NCI-H526 treated with DMSO at 0.1 percent for 48 hours (cell line): ENCODE results near the gene SLC6A8.
"Not testable (repeated sequence)": the region's sequence is repeated elsewhere in the genome, so short reads cannot be mapped to it uniquely, and the experiment has no call there.

Experiments used
- DNase-seq: peaks from one replicate; lab custom pipeline; 2025; lab: John Stamatoyannopoulos, UW

SLC6A8 gene

GRCh38 chrX:153707406-153707805 lies 19.7 kb downstream of the SLC6A8 start:
- DNase-seq: no peak

- DNase-seq: peak; percentile 11
Measured at GRCh38 chrX:153708415-153708814, 20.7 kb downstream of the SLC6A8 start.

GRCh38 chrX:153709726-153710674 lies 22.3 kb downstream of the SLC6A8 start:
- no peak for DNase-seq

- DNase-seq: no peak
Measured at GRCh38 chrX:153714256-153714655, 26.5 kb downstream of the SLC6A8 start.

GRCh38 chrX:153717445-153717844 lies 29.7 kb downstream of the SLC6A8 start:
- DNase-seq: no peak

- DNase-seq: no peak
Measured at GRCh38 chrX:153719238-153719637, 31.5 kb downstream of the SLC6A8 start.

- no peak for DNase-seq
Measured at GRCh38 chrX:153719701-153720100, 32.0 kb downstream of the SLC6A8 start.

- DNase-seq: no peak
Measured at GRCh38 chrX:153722704-153723350, 35.1 kb downstream of the SLC6A8 start.

- DNase-seq: peak; percentile 18
Measured at GRCh38 chrX:153723351-153724251, 35.9 kb downstream of the SLC6A8 start.

GRCh38 chrX:153724252-153725038 lies 36.7 kb downstream of the SLC6A8 start, which contains the start of the genes ABCD1 and BCAP31:
Gene ABCD1 (plus strand): TSS chrX:153724856. CDS start chrX:153725267, 411 bp downstream.
Gene BCAP31 (minus strand): TSS chrX:153724387. CDS start chrX:153723244, 1,143 bp downstream.
- peak; percentile 72 for DNase-seq

- DNase-seq: no peak
Measured at GRCh38 chrX:153725039-153725831, 37.5 kb downstream of the SLC6A8 start.

GRCh38 chrX:153725832-153726285 lies 38.1 kb downstream of the SLC6A8 start:
- no peak for DNase-seq

GRCh38 chrX:153726286-153727122 lies 38.8 kb downstream of the SLC6A8 start:
- DNase-seq: no peak

- no peak for DNase-seq
Measured at GRCh38 chrX:153727123-153727931, 39.6 kb downstream of the SLC6A8 start.

- DNase-seq: no peak
Measured at GRCh38 chrX:153728095-153728494, 40.4 kb downstream of the SLC6A8 start.

GRCh38 chrX:153728951-153729631 lies 41.4 kb downstream of the SLC6A8 start:
- DNase-seq: no peak

GRCh38 chrX:153730115-153730514 lies 42.4 kb downstream of the SLC6A8 start:
- DNase-seq: not testable (repeated sequence)
